PC-3 (cell line): ENCODE data around the gene OR56A1. TPM values are rescaled to one million over a fixed set of nuclear protein-coding genes. Genes with fewer than 3 reads are reported as not detected.
"Not testable (repeated sequence)": the region's sequence is repeated elsewhere in the genome, so short reads cannot be mapped to it uniquely, and the experiment has no call there.

Experiments
- ATAC-seq: fragments of 200-7000 bp; cut with Tn5 transposase; 2 replicates; pipeline ENCODE4 v1.9.1; 2020; ENCODE audit warnings: mild to moderate bottlenecking, moderate library complexity
- Bru-seq: library from RNA; stranded (reverse); fragments of 400-500 nt; gene quantifications from one replicate; lab custom pipeline; 2021; lab: Mats Ljungman, UMichigan
- BruChase-seq, 2 experiments: library from RNA; stranded (reverse); fragments of 400-500 nt; gene quantifications; one replicate each; lab custom pipeline; 2021; lab: Mats Ljungman, UMichigan
- BruUV-seq: library from RNA; stranded (reverse); fragments of 400-500 nt; replicated peaks from 2 replicates; lab custom pipeline; 2021; lab: Mats Ljungman, UMichigan
- CTCF ChIA-PET: fragments of 300-600 bp; sonication (Branson Sonifier 250); formaldehyde crosslinking; loops from one replicate; lab custom pipeline; 2022; ENCODE audit warnings: antibody characterized with exemption; lab: Charles Lee
- POLR2A ChIA-PET: fragments of 300-600 bp; sonication (Branson Sonifier 250); formaldehyde crosslinking; loops from one replicate; lab custom pipeline; 2022; ENCODE audit warnings: antibody characterized with exemption; ENCODE audit not compliant: unreplicated experiment; lab: Charles Lee
- DNase-seq: peaks from one replicate; pipeline ENCODE4 v3.0.0-alpha.2; 2015
- H2AFZ ChIP-seq: fragments of 300-600 bp; sonication (generic); 2 replicates; pipeline ENCODE4 v1.6.0; 2016; ENCODE audit warnings: antibody characterized with exemption, low read length
- H3F3A ChIP-seq: fragments of 300-600 bp; sonication (generic); one replicate; pipeline ENCODE4 v1.6.0; 2017; ENCODE audit warnings: antibody characterized with exemption, low read length, control low read depth, mild to moderate bottlenecking; ENCODE audit not compliant: unreplicated experiment
- H3K27ac ChIP-seq: fragments of 300-600 bp; sonication (generic); 2 replicates; pipeline ENCODE4 v1.5.1; 2016; ENCODE audit warnings: mild to moderate bottlenecking, low read length
- H3K27me3 ChIP-seq: fragments of 300-600 bp; sonication (generic); 2 replicates; pipeline ENCODE4 v1.6.1; 2016; ENCODE audit warnings: low read length, mixed read lengths
- H3K36me3 ChIP-seq: fragments of 300-600 bp; sonication (generic); 2 replicates; pipeline ENCODE4 v1.6.1; 2016; ENCODE audit warnings: low read depth, mixed run types, low read length, mixed read lengths
- H3K4me1 ChIP-seq: fragments of 300-600 bp; sonication (generic); 2 replicates; pipeline ENCODE4 v1.5.1; 2016; ENCODE audit warnings: low read length; ENCODE audit not compliant: insufficient read depth
- H3K4me2 ChIP-seq: fragments of 300-600 bp; sonication (generic); 2 replicates; pipeline ENCODE4 v1.6.0; 2016; ENCODE audit warnings: low read length
- H3K4me3 ChIP-seq: fragments of 300-600 bp; sonication (generic); 2 replicates; pipeline ENCODE4 v1.5.1; 2016; ENCODE audit warnings: mild to moderate bottlenecking, low read length, mixed read lengths
- H3K79me2 ChIP-seq: fragments of 300-600 bp; sonication (generic); 2 replicates; pipeline ENCODE4 v1.6.1; 2017; ENCODE audit warnings: low read length, mixed read lengths
- H3K9ac ChIP-seq: fragments of 300-600 bp; sonication (generic); 2 replicates; pipeline ENCODE4 v1.6.0; 2016; ENCODE audit warnings: mild to moderate bottlenecking, low read length
- H3K9me2 ChIP-seq: fragments of 300-600 bp; sonication (generic); replicated peaks from 2 replicates; pipeline ENCODE4 v1.6.1; 2016; ENCODE audit warnings: mixed run types, low read length, mixed read lengths
- H3K9me3 ChIP-seq: fragments of 300-600 bp; sonication (generic); 2 replicates; pipeline ENCODE4 v1.6.1; 2016; ENCODE audit warnings: low read length, mixed read lengths
- H4K20me1 ChIP-seq: fragments of 300-600 bp; sonication (generic); 2 replicates; pipeline ENCODE4 v1.6.1; 2016; ENCODE audit warnings: low read length, mixed read lengths
- CTCF ChIP-seq: fragments of 300-600 bp; sonication (generic); conservative IDR thresholded peaks from 2 replicates; pipeline ENCODE4 v1.5.1; 2017; ENCODE audit warnings: antibody characterized with exemption, low read depth, mild to moderate bottlenecking, low read length
- EZH2 ChIP-seq: fragments of 300-600 bp; sonication (generic); IDR thresholded peaks from one replicate; pipeline ENCODE4 v1.6.1; 2017; ENCODE audit warnings: antibody characterized with exemption, mild to moderate bottlenecking, low read length; ENCODE audit not compliant: unreplicated experiment
- EZH2phosphoT487 ChIP-seq: fragments of 300-600 bp; sonication (generic); IDR thresholded peaks from 2 replicates; pipeline ENCODE4 v1.6.1; 2018; ENCODE audit warnings: mild to moderate bottlenecking, antibody characterized with exemption, low read length, borderline replicate concordance
- intact Hi-C: fragments of 100-400 bp; cut with micrococcal nuclease; formaldehyde crosslinking; loops from 2 replicates; pipeline ENCODE4 v1.9.0; 2023
- long read RNA-seq: library from polyadenylated mRNA; unstranded; transcript quantifications from one replicate; pipeline ENCODE4 v2.0.0, GENCODE V29; 2021; ENCODE audit not compliant: unreplicated experiment
- total RNA-seq: library from RNA; depleted of rRNA; stranded (reverse); fragments of >200 nt; gene quantifications from 2 replicates; pipeline ENCODE4 v1.2.3, GENCODE V29; 2014; rRNA removed

The OR56A1 gene
- total RNA-seq: not detected in 2 replicates
- not detected for Bru-seq, nascent RNA
- percentile 11 among the genes with signal in this experiment for BruChase-seq, experiment 1, labeled RNA remaining after a 6-hour chase
- percentile 10 among the genes with signal in this experiment for BruChase-seq, experiment 2, labeled RNA remaining after a 2-hour chase
- long read RNA-seq: 0 reads

GRCh38 chr11:6030708-6031405 is at the start of gene OR56A1:
TSS of gene OR56A1 (minus strand) at chr11:6030758. CDS start at chr11:6027692, 3,066 bp downstream.
- DNase-seq (no peak), ATAC-seq (no peak)
- Histone ChIP-seq H4K20me1 (no peaks in the 10 kb centered on the region), H3F3A (no peaks in the 10 kb centered on the region), H3K9me3 (no peaks in the 10 kb centered on the region), H3K79me2 (no peaks in the 10 kb centered on the region), H3K9me2 (no peaks in the 10 kb centered on the region), H3K36me3 (no peaks in the 10 kb centered on the region), H3K27me3 (0 out of 2 replicates have a peak, but pooled peaks cover 4% of the 10 kb centered on the region), H3K4me1 (no peaks in the 10 kb centered on the region), H3K4me2 (no peak within 1 kb of the TSS), H3K4me3 (no peak within 1 kb of the TSS), H3K9ac (no peak within 1 kb of the TSS), H3K27ac (no peak within 1 kb of the TSS), H2AFZ (no peak within 1 kb of the TSS)
- TF ChIP-seq EZH2phosphoT487 (no peak), CTCF (no peak), EZH2 (no peak)
- intact Hi-C loops: no loop called here
- ChIA-PET CTCF (no interaction called here), POLR2A (no interaction called here)
- no TSS peak for BruUV-seq

GRCh38 chr11:6079463-6079862 is 48.9 kb upstream of the OR56A1 start:
- ATAC-seq (no peak), DNase-seq (no peak)
- Histone ChIP-seq H3K27me3 (no peaks in the 10 kb centered on the region), H3K4me2 (no peak overlapping the region), H3K4me3 (no peak overlapping the region), H3K4me1 (no peaks in the 10 kb centered on the region), H4K20me1 (no peaks in the 10 kb centered on the region), H2AFZ (no peak overlapping the region), H3F3A (no peaks in the 10 kb centered on the region), H3K9ac (no peak overlapping the region), H3K79me2 (no peaks in the 10 kb centered on the region), H3K36me3 (no peaks in the 10 kb centered on the region), H3K27ac (no peak overlapping the region), H3K9me3 (no peaks in the 10 kb centered on the region), H3K9me2 (no peaks in the 10 kb centered on the region)
- BruUV-seq: no TSS peak
- intact Hi-C loops: no loop called here
- ChIA-PET POLR2A (no interaction called here), CTCF (no interaction called here)
- TF ChIP-seq EZH2: no peak
- TF ChIP-seq CTCF: no peak
- TF ChIP-seq EZH2phosphoT487: no peak

- intact Hi-C loops: no loop called here
- Histone ChIP-seq H3K79me2 (no peaks in the 10 kb centered on the region), H2AFZ (no peak overlapping the region), H3K27ac (no peak overlapping the region), H3K9me3 (no peaks in the 10 kb centered on the region), H3K27me3 (no peaks in the 10 kb centered on the region), H3K9ac (no peak overlapping the region), H3K4me1 (no peaks in the 10 kb centered on the region), H3K9me2 (no peaks in the 10 kb centered on the region), H4K20me1 (no peaks in the 10 kb centered on the region), H3F3A (no peaks in the 10 kb centered on the region), H3K4me2 (no peak overlapping the region), H3K36me3 (no peaks in the 10 kb centered on the region), H3K4me3 (no peak overlapping the region)
- ATAC-seq (no peak), DNase-seq (no peak)
- ChIA-PET CTCF (no interaction called here), POLR2A (no interaction called here)
- no peak for TF ChIP-seq CTCF
- TF ChIP-seq EZH2: no peak
- no TSS peak for BruUV-seq
Observed at GRCh38 chr11:6077723-6078122, 47.2 kb upstream of the OR56A1 start.

GRCh38 chr11:6076443-6076842 is 45.9 kb upstream of the OR56A1 start:
- intact Hi-C loops, H3K9me2 ChIP-seq, H3K9me3 ChIP-seq, H2AFZ ChIP-seq, H3K4me2 ChIP-seq, H4K20me1 ChIP-seq, H3K36me3 ChIP-seq, ATAC-seq, H3K27me3 ChIP-seq, H3K79me2 ChIP-seq, POLR2A ChIA-PET, H3K27ac ChIP-seq, CTCF ChIA-PET, BruUV-seq, H3K4me1 ChIP-seq, H3K4me3 ChIP-seq, H3K9ac ChIP-seq, DNase-seq, H3F3A ChIP-seq: not testable (repeated sequence)
